HT-29 (cell line): Measurements from ENCODE around the gene MLPH. TPM values are rescaled to one million over a fixed set of nuclear protein-coding genes. Genes with fewer than 3 reads are reported as not detected.

ENCODE experiments used
- DNase-seq: peaks from one replicate; pipeline ENCODE4 v3.0.0-alpha.2; 2015; ENCODE audit warnings: low spot score
- small RNA-seq: library from RNA; depleted of rRNA; stranded (forward); fragments of <200 nt; gene quantifications from one replicate; pipeline ENCODE3, GENCODE V24; 2014
- total RNA-seq: library from RNA; depleted of rRNA; stranded (reverse); fragments of >200 nt; shearing (Covaris generic); gene quantifications from 2 replicates; pipeline ENCODE4 v1.2.3, GENCODE V29; 2014; rRNA removed

Gene MLPH
- total RNA-seq, 1 experiment from 2014 or later, result 66.1 TPM

DNA sequence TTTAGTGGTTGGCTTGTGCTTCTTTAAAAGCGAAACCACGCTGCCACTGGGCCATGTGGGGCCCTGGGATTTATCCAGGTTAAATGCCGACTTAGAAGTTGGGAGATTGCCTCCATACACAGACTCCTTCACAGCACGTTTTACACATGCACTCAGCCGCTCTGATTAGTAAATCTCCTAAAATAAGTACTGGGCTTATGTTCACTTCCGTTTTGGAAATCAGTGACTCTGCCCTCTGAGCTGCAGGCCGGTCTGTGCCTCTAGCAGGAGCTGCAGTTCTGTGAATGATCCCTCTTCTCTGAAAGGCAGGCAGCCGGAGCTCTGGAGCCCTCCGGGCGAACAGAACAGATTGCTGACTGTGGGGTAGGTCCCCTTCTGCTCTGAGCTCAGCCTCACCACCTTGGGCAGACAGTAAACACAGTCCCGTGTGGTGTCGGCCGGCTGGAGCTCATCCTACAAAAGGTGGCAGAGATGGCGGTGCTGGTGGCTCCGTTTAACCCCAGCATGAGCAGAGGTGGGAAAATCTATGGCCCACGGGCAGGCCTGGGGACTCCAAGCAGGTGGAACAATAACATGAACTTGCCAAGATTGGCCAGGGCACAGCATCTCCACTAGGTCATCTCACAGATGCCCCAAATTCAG, 113.3 kb downstream of the MLPH start:
- no peak for DNase-seq

DNA sequence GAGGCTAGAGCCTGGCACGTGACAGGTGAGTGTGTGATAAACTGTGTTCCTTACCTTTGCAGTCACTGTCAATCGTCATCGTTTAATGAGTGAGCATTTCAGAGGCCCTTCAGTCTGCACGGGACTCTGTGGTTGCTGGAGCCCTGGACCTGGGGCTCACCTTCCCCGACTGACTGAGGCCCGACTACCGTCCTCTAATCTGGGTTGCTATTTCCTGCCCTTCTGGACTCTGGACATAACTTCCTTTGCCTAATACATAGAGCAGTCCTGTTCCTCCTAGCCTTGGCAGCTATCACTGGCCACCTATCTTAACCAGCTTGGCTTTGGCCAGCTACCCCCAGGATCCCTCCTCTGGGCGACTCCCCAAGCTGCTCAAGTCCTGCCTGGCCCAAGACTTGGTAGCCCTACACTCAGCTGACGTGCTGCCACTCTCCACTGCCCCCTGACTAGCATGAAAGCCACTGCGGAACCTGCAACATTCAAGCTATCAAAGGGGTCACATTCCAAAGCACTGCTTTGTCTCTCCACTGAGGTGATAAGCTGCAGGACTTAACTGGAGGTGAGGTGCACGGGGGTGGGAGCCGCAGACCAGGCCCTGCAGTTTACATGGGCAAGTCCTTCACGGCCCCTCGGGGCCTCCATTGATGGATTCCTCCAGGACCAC, 114.5 kb downstream of the MLPH start:
- DNase-seq, result no peak

- no peak for DNase-seq
These were observed 115.4 kb downstream of the MLPH start for GRCh38 chr2:237602409-237602808.

- no peak for DNase-seq
These were observed 116.1 kb downstream of the MLPH start for GRCh38 chr2:237603049-237603717.

DNA sequence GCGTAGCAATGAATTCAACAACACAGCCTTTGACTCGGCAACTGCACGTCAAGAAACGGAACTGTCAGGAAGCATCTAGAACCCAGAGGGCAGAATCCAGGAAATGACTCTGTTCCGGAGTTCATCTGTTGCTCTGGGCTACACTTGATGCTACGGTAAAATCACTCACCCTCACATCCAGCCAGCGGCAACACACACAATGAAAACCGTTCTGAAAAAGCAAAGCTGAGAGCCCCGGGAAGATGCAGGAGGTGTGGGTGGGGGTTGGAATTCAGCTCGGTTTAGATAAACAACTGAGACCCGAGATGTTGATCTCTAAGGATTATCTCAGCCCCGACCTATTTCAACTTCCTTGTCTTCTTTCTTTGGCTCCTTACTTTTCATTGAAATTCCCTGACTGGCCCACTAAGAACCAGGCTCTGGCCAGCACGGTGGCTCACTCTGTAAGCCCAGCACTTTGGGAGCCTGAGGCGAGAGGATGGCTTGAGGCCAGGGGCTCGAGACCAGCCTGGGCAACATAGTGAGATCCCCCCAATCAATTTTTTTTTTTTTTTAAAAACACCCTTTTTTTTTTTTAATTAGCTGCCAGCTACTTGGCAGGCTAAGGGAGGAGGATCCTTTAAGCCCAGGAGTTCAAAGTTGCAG, 116.8 kb downstream of the MLPH start:
- DNase-seq, result no peak

- DNase-seq, result no peak
These were observed 117.3 kb downstream of the MLPH start for GRCh38 chr2:237604391-237604790.

Small RNA genes lying within 50 kb of the gene (small RNA-seq; reads per million reads assigned to genes)
- gene MIR6811 (not detected), gene RNU6-1140P (not detected)

Other genes starting within 250 kb of the MLPH start
- 0.03 TPM in 1 of 2 replicates, not detected in the other for gene COL6A3, start 73.1 kb upstream of the MLPH start, total RNA-seq
- not detected in 2 replicates for gene PRLH, start 79.3 kb downstream of the MLPH start, total RNA-seq
- gene RAB17, start 103.5 kb downstream of the MLPH start, total RNA-seq, result 44.2 and 65.1 TPM in 2 replicates
- 91.0 and 97.1 TPM in 2 replicates for gene LRRFIP1, start 140.3 kb downstream of the MLPH start, total RNA-seq